GM10266 (cell line): ENCODE measurements around the gene KRTAP4-5.
"Not testable (repeated sequence)": the region's sequence is repeated elsewhere in the genome, so short reads cannot be mapped to it uniquely, and the experiment has no call there.

ENCODE experiments used
- DNase-seq: peaks from one replicate; pipeline ENCODE4 v3.0.0; 2012; ENCODE audit errors: extremely low spot score
- TF ChIP-seq, protein P1 (sequence below): IDR thresholded peaks from 2 replicates; pipeline ENCODE4 v1.5.1; 2012; ENCODE audit warnings: mild to moderate bottlenecking, low read depth; ENCODE audit not compliant: control insufficient read depth, insufficient read depth; ENCODE audit errors: missing control alignments

KRTAP4-5 gene

DNA sequence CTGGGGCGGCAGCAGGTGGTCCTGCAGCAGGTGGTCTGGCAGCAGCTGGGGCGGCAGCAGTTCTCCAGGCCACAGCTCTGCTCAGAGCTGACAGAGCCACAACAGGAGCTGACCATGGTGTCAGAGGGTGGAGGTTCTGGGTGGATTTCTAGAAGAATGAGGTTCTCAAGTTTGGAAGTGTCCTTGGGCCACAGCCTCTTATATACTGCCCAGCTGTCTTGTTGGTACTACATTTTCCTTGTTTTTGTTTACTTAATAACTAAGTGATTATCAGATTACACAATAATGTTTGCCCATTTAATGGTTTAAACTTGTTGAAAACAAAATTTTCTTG is at the start of gene KRTAP4-5:
TSS of gene KRTAP4-5 (minus strand) at position 174 of the 334 bp plus-strand sequence. CDS start at position 116, 58 bp downstream.
- TF ChIP-seq, protein P1, sequence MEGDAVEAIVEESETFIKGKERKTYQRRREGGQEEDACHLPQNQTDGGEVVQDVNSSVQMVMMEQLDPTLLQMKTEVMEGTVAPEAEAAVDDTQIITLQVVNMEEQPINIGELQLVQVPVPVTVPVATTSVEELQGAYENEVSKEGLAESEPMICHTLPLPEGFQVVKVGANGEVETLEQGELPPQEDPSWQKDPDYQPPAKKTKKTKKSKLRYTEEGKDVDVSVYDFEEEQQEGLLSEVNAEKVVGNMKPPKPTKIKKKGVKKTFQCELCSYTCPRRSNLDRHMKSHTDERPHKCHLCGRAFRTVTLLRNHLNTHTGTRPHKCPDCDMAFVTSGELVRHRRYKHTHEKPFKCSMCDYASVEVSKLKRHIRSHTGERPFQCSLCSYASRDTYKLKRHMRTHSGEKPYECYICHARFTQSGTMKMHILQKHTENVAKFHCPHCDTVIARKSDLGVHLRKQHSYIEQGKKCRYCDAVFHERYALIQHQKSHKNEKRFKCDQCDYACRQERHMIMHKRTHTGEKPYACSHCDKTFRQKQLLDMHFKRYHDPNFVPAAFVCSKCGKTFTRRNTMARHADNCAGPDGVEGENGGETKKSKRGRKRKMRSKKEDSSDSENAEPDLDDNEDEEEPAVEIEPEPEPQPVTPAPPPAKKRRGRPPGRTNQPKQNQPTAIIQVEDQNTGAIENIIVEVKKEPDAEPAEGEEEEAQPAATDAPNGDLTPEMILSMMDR: no peak
- DNase-seq: no peak

DNA sequence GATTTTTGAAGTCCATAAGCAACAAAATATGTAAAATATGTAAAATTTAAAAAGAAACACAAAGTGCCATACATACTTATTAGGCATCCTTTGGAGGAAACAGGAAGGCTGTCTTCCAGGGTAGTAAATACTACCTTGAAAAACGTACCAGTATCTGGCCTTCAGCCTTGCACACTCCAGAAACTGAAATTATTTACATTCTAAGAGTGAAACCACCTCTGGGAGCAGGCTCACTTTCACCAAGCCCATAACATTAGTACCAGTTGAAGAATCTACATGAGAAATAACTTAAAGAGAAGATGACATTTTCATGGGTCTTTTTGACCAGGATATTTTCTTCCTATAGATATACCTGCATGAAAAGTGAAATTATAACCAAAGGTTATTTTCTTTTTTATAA is 46.4 kb upstream of the KRTAP4-5 start:
- TF ChIP-seq, protein P1: no peak
- DNase-seq: no peak

DNA sequence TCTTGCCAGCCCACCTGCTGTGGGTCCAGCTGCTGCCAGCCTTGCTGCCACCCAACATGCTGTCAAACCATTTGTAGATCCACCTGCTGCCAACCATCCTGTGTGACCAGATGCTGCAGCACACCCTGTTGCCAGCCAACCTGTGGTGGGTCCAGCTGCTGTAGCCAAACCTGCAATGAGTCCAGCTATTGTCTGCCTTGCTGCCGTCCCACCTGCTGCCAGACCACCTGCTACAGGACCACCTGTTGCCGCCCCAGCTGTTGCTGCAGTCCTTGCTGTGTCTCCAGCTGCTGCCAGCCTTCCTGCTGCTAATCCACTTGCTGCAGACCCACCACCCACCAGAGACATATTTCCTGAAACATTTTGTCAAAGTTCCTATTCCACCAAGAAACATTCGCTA is 40.7 kb upstream of the KRTAP4-5 start:
- DNase-seq: no peak
- TF ChIP-seq, protein P1: no peak

DNA sequence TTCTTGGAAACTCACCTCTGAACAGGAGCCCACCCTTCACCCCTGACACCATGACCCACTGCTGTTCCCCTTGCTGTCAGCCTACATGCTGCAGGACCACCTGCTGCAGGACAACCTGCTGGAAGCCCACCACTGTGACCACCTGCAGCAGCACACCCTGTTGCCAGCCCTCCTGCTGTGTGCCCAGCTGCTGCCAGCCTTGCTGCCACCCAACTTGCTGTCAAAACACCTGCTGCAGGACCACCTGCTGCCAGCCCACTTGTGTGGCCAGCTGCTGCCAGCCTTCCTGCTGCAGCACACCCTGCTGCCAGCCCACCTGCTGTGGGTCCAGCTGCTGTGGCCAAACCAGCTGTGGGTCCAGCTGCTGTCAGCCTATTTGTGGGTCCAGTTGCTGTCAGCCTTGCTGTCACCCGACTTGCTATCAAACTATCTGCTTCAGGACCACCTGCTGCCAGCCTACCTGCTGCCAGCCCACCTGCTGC is 40.3 kb upstream of the KRTAP4-5 start, which contains the start of gene KRTAP9-1:
TSS of gene KRTAP9-1 (plus strand) at position 51 of the 482 bp plus-strand sequence. CDS start at position 51, 0 bp downstream.
- not testable (repeated sequence) for DNase-seq

DNA sequence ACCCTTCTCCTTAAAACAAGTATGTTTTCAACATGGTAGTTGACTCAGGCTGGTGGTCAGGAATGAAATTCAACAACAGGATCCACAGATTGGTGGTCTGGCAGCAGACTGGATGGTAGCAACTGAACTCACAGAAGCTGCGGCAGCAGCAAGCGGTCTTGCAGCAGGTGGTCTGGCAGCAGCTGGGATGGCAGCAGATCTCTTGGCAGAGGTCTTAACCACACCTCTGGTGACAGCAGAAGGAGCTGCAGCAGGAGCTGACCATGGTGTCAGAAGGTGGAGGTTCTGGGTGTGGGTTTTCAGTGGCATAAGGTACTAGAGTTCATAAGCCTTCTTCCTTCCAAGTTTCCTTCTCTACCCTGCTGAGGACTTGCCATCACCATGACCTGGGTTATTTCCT is 37.2 kb upstream of the KRTAP4-5 start:
- DNase-seq: no peak
- TF ChIP-seq, protein P1: no peak

DNA sequence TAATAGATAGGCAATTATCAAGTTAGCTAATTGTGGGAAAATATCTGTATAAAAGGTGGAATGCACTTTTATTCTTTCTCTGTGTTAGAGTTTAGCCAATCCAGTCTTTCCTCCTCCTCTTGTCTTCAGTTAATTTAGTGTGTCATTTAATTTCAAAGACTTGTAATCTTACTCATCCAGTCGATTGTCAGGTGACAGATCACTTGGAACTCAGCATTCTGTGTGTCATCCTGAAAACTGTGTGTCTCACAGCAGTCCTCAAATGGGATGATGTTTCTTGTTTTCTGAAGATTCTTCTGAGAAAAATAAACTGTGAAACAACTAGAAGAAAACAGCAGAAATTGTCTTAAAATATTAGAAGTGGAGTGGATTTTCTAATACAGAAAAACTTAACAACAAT is 35.4 kb upstream of the KRTAP4-5 start:
- DNase-seq: no peak
- TF ChIP-seq, protein P1: no peak

DNA sequence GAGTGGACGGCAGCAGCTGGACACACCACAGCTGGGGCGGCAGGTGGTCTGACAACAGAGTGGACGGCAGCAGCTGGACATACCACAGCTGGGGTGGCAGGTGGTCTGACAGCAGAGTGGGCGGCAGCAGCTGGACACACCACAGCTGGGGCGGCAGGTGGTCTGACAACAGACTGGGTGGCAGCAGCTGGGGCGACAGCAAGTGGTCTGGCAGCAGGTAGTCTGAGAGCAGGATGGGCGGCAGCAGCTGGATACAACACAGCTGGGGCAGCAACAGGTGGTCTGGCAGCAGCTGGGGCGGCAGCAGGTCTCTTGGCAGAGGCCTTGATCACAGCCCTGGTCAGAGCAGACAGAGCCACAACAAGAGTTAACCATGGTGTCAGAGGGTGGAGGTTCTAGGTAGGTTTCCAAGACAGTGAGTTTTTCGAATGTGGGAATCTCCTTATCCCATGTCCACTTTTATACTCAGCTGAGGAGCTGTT is 34.9 kb upstream of the KRTAP4-5 start, which contains the start of gene KRTAP4-1:
TSS of gene KRTAP4-1 (minus strand) at position 432 of the 482 bp plus-strand sequence. CDS start at position 375, 57 bp downstream.
- DNase-seq: no peak
- TF ChIP-seq, protein P1: no peak
